Neuronal stem cell (in vitro differentiated cells): ENCODE data around the gene TTLL3.

ENCODE experiments used
- DNase-seq: peaks from one replicate; pipeline ENCODE4 v3.0.0-alpha.2; 2013; ENCODE audit warnings: low spot score
- H2AFZ ChIP-seq: one replicate; pipeline ENCODE4 v1.6.1; 2013; ENCODE audit warnings: mild to moderate bottlenecking, low read length, inconsistent platforms
- H2AK5ac ChIP-seq: 2 replicates; pipeline ENCODE4 v1.6.1; 2013; ENCODE audit warnings: low read depth, mild to moderate bottlenecking, inconsistent platforms, low read length, moderate library complexity, mixed read lengths
- H2BK120ac ChIP-seq: 2 replicates; pipeline ENCODE4 v1.6.1; 2013; ENCODE audit warnings: low read depth, mild to moderate bottlenecking, inconsistent platforms, low read length, moderate library complexity, mixed read lengths
- H2BK12ac ChIP-seq: one replicate; pipeline ENCODE4 v1.6.1; 2013; ENCODE audit warnings: low read length, inconsistent platforms
- H2BK15ac ChIP-seq: 2 replicates; pipeline ENCODE4 v1.6.1; 2013; ENCODE audit warnings: mild to moderate bottlenecking, low read length, inconsistent platforms, mixed read lengths
- H2BK5ac ChIP-seq: one replicate; pipeline ENCODE4 v1.6.1; 2013; ENCODE audit warnings: inconsistent platforms, mild to moderate bottlenecking, low read length, moderate library complexity
- H3K14ac ChIP-seq: one replicate; pipeline ENCODE4 v1.6.1; 2013; ENCODE audit warnings: low read length, inconsistent platforms
- H3K18ac ChIP-seq: 2 replicates; pipeline ENCODE4 v1.6.1; 2013; ENCODE audit warnings: low read length, inconsistent platforms
- H3K23ac ChIP-seq: 2 replicates; pipeline ENCODE4 v1.6.1; 2013; ENCODE audit warnings: low read depth, mild to moderate bottlenecking, mixed read lengths, low read length, inconsistent platforms; ENCODE audit not compliant: poor library complexity
- H3K27ac ChIP-seq: replicated peaks from 3 replicates; pipeline ENCODE4 v1.5.1; 2013; ENCODE audit warnings: low read length, inconsistent platforms
- H3K27me3 ChIP-seq, 3 experiments: 2 replicates each; pipeline ENCODE4 v1.6.1; 2013; ENCODE audit warnings: low read length in 3 of 3, mild to moderate bottlenecking in 2 of 3, inconsistent platforms in 1 of 3, low read depth in 1 of 3, mixed read lengths in 1 of 3, moderate library complexity in 1 of 3; ENCODE audit not compliant: control insufficient read depth in 3 of 3, insufficient read depth in 3 of 3
- H3K36me3 ChIP-seq, 2 donors: replicated peaks in 1 of 2; 2 replicates each; pipeline ENCODE4 v1.6.1; 2013; ENCODE audit warnings: low read length in 2 of 2; ENCODE audit not compliant: control insufficient read depth in 2 of 2, insufficient read depth in 2 of 2
- H3K4ac ChIP-seq: 2 replicates; pipeline ENCODE4 v1.6.1; 2013; ENCODE audit warnings: inconsistent platforms, mild to moderate bottlenecking, low read length, moderate library complexity
- H3K4me1 ChIP-seq, 2 donors: 1 replicate in 1 of 2; 2 replicates in 1 of 2; pipeline ENCODE4 v1.6.1; 2013; ENCODE audit warnings: low read length in 2 of 2, low read depth in 1 of 2; ENCODE audit not compliant: control insufficient read depth in 2 of 2, insufficient read depth in 1 of 2
- H3K4me2 ChIP-seq: one replicate; pipeline ENCODE4 v1.6.1; 2013; ENCODE audit warnings: mild to moderate bottlenecking, low read length, inconsistent platforms; ENCODE audit not compliant: insufficient read depth, poor library complexity, severe bottlenecking
- H3K4me3 ChIP-seq, 2 donors: 2 replicates each; pipeline ENCODE4 v1.5.1; 2013; ENCODE audit warnings: low read length in 2 of 2, mild to moderate bottlenecking in 2 of 2, inconsistent platforms in 1 of 2, moderate library complexity in 1 of 2
- H3K79me1 ChIP-seq: one replicate; pipeline ENCODE4 v1.6.1; 2013; ENCODE audit warnings: low read depth, mild to moderate bottlenecking, inconsistent platforms, low read length, moderate library complexity
- H3K9ac ChIP-seq: one replicate; pipeline ENCODE4 v1.6.1; 2013; ENCODE audit warnings: mild to moderate bottlenecking, low read depth, low read length, inconsistent platforms; ENCODE audit not compliant: poor library complexity
- H3K9me3 ChIP-seq, 2 donors: replicated peaks in 1 of 2; 2 replicates each; pipeline versions ENCODE3 to v1.6.1; 2013; ENCODE audit warnings: low read length in 2 of 2, mild to moderate bottlenecking in 2 of 2, inconsistent platforms in 1 of 2, low read depth in 1 of 2, mixed read lengths in 1 of 2, moderate library complexity in 1 of 2; ENCODE audit not compliant: control insufficient read depth in 2 of 2, insufficient read depth in 1 of 2
- H4K8ac ChIP-seq: one replicate; pipeline ENCODE4 v1.6.1; 2013; ENCODE audit warnings: low read depth, mild to moderate bottlenecking, inconsistent platforms, low read length, moderate library complexity
- H4K91ac ChIP-seq: one replicate; pipeline ENCODE4 v1.6.1; 2013; ENCODE audit warnings: low read length, low read depth, mild to moderate bottlenecking, inconsistent platforms; ENCODE audit not compliant: poor library complexity
- WGBS, 2 donors: extraction: QIAGEN DNeasy Blood & Tissue Kit; methylation state at CpG; one replicate each; pipeline ENCODE4 v1.1.7; 2013; ENCODE audit warnings: missing lambda C conversion rate in 2 of 2, mixed read lengths in 1 of 2; ENCODE audit not compliant: insufficient read length in 2 of 2, insufficient replicate concordance in 1 of 2; ENCODE audit errors: extremely low coverage in 2 of 2; 5-methylcytosine and 5-hydroxymethylcytosine counted together

TTLL3 gene

GRCh38 chr3:9791127-9791526 lies 18.9 kb upstream of the TTLL3 start:
- no peak overlapping the region for H2AFZ ChIP-seq
- H3K14ac ChIP-seq = no peak overlapping the region
- H3K79me1 ChIP-seq = peaks cover 2% of the 10 kb centered on the region
- H3K4me2 ChIP-seq = no peak overlapping the region
- H4K8ac ChIP-seq = no peak overlapping the region
- H4K91ac ChIP-seq = no peak overlapping the region
- H2BK120ac ChIP-seq = no peak overlapping the region
- H3K27ac ChIP-seq = no peak overlapping the region
- no peak overlapping the region for H3K4ac ChIP-seq
- peaks cover 31 to 69% of the 10 kb centered on the region in 2 donors for H3K36me3 ChIP-seq
- H2BK12ac ChIP-seq = no peak overlapping the region
- H2AK5ac ChIP-seq = no peak overlapping the region
- no peak overlapping the region for H3K23ac ChIP-seq
- no peaks in the 10 kb centered on the region for H3K9me3 ChIP-seq
- H3K4me3 ChIP-seq = no peak overlapping the region
- WGBS, 2 donors = no CpG with 5 or more reads among the region's 11 CpGs
- no peak for DNase-seq
- no peak overlapping the region for H2BK5ac ChIP-seq
- no peaks in the 10 kb centered on the region for H3K27me3 ChIP-seq
- H3K4me1 ChIP-seq = peaks cover 7 to 9% of the 10 kb centered on the region in 2 donors
- peak overlapping the region; percentile 24 for H3K9ac ChIP-seq
- no peak overlapping the region for H2BK15ac ChIP-seq
- H3K18ac ChIP-seq = no peak overlapping the region

- H3K14ac ChIP-seq = no peak overlapping the region
- no peak overlapping the region for H2AK5ac ChIP-seq
- H3K4me3 ChIP-seq = peak overlapping the region; percentile 71 to 88
- no peaks in the 10 kb centered on the region for H3K27me3 ChIP-seq
- H3K9ac ChIP-seq = peak overlapping the region; percentile 27
- no peak for DNase-seq
- no peak overlapping the region for H2BK5ac ChIP-seq
- no peak overlapping the region for H2BK12ac ChIP-seq
- peak overlapping the region; percentile 65 for H3K4me2 ChIP-seq
- H3K18ac ChIP-seq = peak overlapping the region; percentile 81
- H3K36me3 ChIP-seq = peaks cover 26 to 65% of the 10 kb centered on the region in 2 donors
- H4K91ac ChIP-seq = no peak overlapping the region
- no peak overlapping the region for H2BK15ac ChIP-seq
- H3K23ac ChIP-seq = peak overlapping the region; percentile 86
- H3K79me1 ChIP-seq = peaks cover 2% of the 10 kb centered on the region
- H3K27ac ChIP-seq = peak overlapping the region; percentile 98
- H2BK120ac ChIP-seq = no peak overlapping the region
- peak overlapping the region; percentile 98 for H2AFZ ChIP-seq
- H4K8ac ChIP-seq = no peak overlapping the region
- no peaks in the 10 kb centered on the region for H3K9me3 ChIP-seq
- H3K4ac ChIP-seq = no peak overlapping the region
- no CpG with 5 or more reads among the region's 14 CpGs for WGBS, 2 donors
- peaks cover 7 to 9% of the 10 kb centered on the region in 2 donors for H3K4me1 ChIP-seq
Observed at GRCh38 chr3:9791790-9792404, 18.2 kb upstream of the TTLL3 start.

- Histone ChIP-seq H3K23ac (peak within 1 kb of the TSS; percentile 86), H2BK15ac (no peak within 1 kb of the TSS), H3K9ac (peak within 1 kb of the TSS; percentile 95), H3K4me2 (peak within 1 kb of the TSS; percentile 77), H3K4me1 (peaks cover 7 to 9% of the 10 kb centered on the region in 2 donors), H3K27me3 (no peaks in the 10 kb centered on the region), H2BK120ac (no peak within 1 kb of the TSS), H4K8ac (no peak within 1 kb of the TSS), H2AFZ (peak within 1 kb of the TSS; percentile 98), H3K4me3 (peak within 1 kb of the TSS; percentile 71 to 88), H3K18ac (peak within 1 kb of the TSS; percentile 90), H3K79me1 (peaks cover 3% of the 10 kb centered on the region), H4K91ac (peak within 1 kb of the TSS; percentile 11), H2BK12ac (no peak within 1 kb of the TSS), H3K36me3 (peaks cover 29 to 65% of the 10 kb centered on the region in 2 donors), H3K27ac (peak within 1 kb of the TSS; percentile 98), H2BK5ac (peak within 1 kb of the TSS; percentile 4), H3K14ac (no peak within 1 kb of the TSS), H2AK5ac (peak within 1 kb of the TSS; percentile 13), H3K4ac (peak within 1 kb of the TSS; percentile 86), H3K9me3 (no peaks in the 10 kb centered on the region)
- no CpG with 5 or more reads among the region's 65 CpGs for WGBS, 2 donors
- peak; percentile 98 for DNase-seq
Observed at GRCh38 chr3:9792405-9793160, 17.5 kb upstream of the TTLL3 start, which contains the start of the genes ARPC4 and TADA3. Gene ARPC4 (plus strand): TSS chr3:9793082. CDS start chr3:9793122, 40 bp downstream. Gene TADA3 (minus strand): TSS chr3:9792473. CDS start chr3:9791466, 1,007 bp downstream.
